ENCODE measurements around the gene SORCS2.

The SORCS2 gene

DNA sequence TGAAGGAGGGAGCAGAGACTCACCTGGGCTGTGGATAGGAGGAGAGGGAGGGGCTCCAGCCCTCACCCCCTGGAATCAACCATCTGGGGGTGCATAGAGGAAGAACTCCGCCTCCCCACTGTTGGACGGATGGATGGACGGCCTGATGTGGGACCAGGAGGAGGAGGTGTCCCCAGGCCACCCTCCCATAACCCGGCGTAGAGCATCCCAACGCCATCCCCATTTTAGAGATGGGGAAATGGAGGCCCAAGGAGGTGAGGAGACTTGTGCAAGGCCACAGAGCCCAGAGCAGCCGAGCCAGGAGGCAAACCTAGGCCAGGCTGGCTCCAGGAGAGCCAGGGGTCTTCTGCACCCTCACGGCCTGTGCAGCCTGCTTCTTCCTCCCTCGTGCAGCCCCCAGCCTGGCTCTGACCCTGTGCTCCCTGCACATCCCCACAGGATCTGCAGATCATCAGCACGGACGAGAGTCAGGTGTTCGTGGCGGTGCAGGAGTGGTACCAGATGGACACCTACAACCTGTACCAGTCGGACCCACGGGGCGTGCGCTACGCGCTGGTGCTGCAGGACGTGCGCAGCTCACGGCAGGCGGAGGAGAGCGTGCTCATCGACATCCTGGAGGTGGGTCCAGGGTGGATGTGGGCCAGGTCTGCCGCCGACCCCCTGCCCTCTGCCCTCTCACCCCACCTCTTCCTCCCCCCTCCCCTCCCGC lies 483.4 kb downstream of the SORCS2 start:
- no peak for DNase-seq (ENCODE audit: low read depth in 1 of 2, low spot score in 1 of 2)

- DNase-seq (ENCODE audit: low read depth in 1 of 2, low spot score in 1 of 2) = no peak
Measured at GRCh38 chr4:7676398-7676922, 484.1 kb downstream of the SORCS2 start.

DNA sequence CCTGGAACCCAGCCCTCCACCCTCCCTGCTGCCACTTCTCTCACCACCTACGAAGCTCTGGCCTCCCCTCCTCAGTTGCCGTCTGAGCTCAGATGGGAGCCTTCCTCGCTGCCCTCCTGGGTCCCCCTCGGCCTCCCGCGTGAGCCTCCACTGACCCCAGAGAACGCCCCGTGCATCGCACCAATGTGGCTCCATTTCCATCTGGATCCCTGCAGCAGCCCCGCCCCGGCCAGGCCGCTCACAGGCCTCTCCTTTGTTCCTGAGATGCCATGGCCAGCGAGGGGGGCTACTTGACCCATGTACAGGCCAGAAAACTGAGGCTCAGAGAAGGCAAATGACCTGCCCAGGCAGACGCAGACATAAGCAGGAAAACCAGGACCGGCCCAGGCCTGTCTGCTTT lies 484.7 kb downstream of the SORCS2 start:
- no peak for DNase-seq (ENCODE audit: low read depth in 1 of 2, low spot score in 1 of 2)

DNA sequence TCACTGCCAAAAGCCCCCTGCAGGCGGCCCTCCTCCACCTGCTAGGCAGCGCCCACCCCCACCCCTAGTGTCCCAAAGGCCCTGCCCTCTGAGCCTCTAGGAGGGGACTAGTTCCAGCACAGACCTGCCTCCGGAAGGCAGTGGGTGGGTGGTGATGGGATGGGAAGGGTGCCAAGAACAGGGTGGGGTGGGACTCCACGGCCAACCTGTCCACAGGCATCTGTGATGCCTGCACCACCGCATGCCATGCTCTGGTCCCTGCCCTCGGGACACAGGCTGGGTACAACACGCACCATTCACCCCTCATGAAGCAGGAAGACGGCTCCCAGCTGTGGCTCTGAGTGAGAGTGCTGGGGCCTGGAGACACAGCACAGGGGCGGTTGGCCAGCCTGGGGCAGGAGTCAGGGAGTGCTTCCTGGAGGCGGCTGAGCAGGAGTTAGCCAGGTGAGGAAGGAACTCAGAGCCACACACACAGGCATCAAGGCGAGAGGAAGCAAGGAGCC lies 485.5 kb downstream of the SORCS2 start:
- DNase-seq (ENCODE audit: low read depth in 1 of 2, low spot score in 1 of 2) = no peak

- DNase-seq (ENCODE audit: low read depth in 1 of 2, low spot score in 1 of 2) = no peak
Measured at GRCh38 chr4:7678318-7678852, 486.0 kb downstream of the SORCS2 start.

DNA sequence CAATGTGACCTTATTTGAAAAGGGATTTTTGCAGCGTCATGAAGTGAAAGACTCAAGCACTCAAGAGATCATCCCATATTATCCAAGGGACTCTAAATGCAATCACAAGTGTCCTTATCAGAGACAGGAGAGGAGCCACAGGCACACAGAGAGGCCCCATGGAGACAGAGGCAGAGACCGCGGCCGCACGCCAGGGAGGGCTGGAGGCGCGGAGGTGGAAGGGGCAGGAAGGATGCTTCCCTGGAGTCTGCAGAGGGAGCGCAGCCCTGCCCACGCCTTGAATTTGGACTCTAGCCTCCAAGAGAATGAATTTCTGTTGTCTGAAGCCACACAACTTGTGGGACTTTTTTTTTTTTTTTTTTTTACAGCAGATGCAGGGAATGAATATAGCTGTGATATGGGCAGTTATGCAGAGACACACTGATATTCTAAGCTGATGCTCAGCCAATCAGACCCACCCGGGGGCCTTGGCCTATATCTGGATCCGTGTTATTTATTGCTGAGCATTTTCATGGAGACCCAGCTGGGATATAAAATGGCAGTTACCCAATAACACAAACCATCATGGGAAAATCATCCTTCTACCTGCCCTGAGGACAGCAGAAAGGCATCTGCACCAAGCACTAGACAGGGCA lies 487.2 kb downstream of the SORCS2 start:
- no peak for DNase-seq (ENCODE audit: low read depth in 1 of 2, low spot score in 1 of 2)

GRCh38 chr4:7680106-7680505 lies 487.8 kb downstream of the SORCS2 start:
- DNase-seq (ENCODE audit: low read depth in 1 of 2, low spot score in 1 of 2) = no peak

GRCh38 chr4:7680731-7681130 lies 488.4 kb downstream of the SORCS2 start:
- DNase-seq (ENCODE audit: low read depth in 1 of 2, low spot score in 1 of 2) = no peak

GRCh38 chr4:7683126-7683703 lies 490.9 kb downstream of the SORCS2 start:
- no peak for DNase-seq (ENCODE audit: low read depth in 1 of 2, low spot score in 1 of 2)

DNA sequence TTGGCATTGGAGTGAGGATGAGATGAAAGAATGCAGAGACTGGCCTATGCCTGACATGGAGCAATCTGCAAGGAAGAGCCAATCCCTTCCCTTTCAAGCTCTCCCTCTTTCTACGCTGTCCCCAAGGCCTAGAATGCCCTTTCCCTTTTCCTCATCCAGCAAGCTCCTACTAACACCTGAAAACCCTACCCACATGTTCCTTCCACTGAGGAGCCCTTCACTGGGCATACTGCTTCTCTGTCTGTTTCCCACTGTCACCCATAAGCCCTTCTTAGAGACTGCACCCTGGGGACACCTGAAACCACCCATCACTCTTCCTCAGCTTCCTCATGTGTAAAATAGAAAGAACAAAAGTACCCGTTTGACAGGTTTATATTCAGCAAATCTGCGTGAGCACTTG lies 492.0 kb downstream of the SORCS2 start:
- no peak for DNase-seq (ENCODE audit: low read depth in 1 of 2, low spot score in 1 of 2)

DNA sequence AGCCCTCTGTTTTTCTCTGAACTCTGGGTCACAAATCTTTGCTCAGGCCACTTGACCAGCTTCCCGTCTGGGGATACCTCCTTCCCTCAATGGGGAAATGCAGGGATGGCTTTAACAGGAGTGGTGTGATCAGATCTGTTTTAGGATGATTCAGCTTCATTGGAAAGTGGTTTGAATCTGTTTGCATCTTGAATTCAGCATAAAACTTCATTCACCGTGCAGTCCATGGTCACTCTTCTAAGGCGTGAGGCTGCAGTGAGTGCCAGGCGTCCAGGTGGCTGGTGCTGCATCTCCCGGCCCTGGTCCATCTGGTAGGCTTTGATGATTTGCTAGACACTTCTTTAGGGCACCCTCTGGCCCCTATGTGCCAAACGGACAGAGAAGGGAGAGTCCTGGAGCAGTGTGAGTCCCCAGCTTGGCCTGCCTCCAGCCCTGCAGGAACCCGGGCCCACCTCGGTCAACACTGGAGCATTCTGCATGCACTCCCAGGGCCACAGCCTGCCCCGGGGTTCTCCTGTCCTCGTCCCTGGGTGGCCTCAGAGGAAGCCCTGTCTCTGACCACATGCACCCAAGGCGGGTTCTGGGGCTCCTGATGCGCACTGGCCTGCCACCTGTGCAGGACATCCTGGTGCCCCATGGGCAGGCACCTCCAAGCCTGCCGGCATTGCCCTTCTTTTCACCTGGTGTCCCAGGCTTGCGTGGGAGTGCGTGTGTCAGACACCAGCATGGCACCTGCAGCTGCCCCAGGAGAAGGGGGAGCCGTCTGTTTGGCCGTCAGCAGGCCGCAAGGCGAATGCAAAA lies 493.9 kb downstream of the SORCS2 start:
- DNase-seq (ENCODE audit: low read depth in 1 of 2, low spot score in 1 of 2) = no peak

DNA sequence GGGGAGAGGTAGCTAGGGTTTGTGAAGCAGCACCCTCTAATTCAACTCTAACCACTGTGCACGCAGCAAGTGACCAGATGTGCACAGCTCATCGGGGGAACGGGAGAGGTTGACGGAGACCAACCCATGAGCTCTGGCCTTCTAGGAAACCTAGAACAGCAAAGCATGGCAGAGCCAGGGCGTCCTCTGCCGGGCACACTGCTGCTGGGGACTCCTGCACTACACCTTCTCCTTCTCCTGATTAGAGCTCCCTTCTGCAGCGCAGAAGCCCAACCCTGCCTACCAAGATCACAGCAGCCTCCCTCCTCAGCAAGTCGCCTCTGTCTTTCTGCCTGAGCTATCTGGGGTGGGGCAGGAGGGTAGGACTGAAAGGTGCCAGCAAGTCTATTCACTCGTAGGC lies 494.7 kb downstream of the SORCS2 start:
- no peak for DNase-seq (ENCODE audit: low read depth in 1 of 2, low spot score in 1 of 2)

DNA sequence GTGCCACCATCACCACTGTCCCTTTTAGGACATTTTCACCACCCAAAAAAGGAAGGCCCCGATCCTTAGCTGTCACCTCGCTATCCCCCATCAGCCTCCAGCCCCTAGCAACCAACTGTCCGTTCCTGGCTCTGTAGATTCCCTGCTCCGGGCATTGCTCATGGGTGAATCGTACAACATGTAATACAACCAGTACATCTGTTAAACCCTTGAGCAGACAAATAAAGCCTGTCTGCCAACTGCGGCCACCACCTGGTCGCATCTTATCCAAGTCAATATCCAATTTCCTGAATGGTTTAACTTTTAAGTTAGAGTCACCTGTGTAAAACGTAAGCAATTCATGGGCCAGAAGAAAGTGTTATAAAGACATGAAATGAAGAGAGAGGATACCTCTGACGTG lies 495.5 kb downstream of the SORCS2 start:
- DNase-seq (ENCODE audit: low read depth in 1 of 2, low spot score in 1 of 2) = no peak

DNA sequence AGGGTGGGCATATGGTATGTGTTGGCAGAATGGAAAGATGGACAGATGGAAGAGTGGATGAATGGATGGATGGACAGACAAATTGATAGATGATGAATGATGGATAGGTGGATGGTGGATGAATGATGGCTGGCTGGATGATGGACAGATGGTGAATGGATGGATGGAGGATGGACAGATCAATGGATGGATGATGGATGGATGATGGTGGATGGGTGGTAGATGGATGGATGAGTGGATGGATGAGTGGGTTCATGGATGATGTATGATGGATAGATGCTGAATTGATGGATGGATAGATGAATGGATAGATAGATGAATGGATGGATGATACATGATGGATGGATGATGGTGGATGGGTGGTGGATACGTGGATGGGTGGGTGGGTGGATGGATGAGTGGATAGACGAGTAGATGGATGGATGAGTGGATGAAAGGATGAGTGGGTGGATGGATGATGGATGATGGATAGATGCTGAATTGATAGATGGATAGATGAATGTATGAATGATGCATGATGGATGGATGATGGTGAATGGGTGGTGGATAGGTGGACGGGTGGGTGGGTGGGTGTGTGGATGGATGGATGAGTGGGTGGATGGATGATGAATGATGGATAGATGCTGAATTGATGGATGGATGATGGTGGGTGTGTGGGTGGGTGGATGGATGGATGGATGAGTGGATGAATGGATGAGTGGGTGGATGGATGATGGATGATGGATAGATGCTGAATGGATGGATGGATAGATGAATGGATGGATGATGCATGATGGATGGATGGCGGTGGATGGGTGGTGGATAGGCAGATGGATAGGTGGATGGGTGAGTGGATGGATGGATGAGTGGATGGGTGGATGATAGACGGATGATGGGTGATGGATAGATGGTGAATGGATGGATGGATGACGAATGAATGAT lies 497.7 kb downstream of the SORCS2 start:
- DNase-seq (ENCODE audit: low read depth in 1 of 2, low spot score in 1 of 2) = no peak

DNA sequence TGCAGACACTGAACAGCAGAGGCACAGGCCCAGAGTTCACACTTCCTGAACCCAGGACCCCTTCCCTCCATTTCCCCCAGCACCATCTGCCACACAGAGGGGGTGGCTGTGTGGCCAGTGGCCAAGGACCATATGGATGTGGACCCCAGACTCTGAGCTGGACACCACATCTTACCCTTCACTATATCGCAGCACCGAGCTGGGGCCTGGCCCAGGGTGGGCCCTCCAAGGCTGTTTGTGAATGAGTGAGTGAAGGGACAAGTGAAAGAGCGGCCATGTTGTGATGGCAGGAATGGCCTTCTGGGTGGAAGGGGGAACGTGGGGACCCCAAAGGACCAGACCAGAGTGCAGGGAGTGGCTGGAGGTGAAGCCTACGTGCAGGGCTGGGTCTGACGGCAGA lies 498.7 kb downstream of the SORCS2 start:
- no peak for DNase-seq (ENCODE audit: low read depth in 1 of 2, low spot score in 1 of 2)

GRCh38 chr4:7691982-7692381 lies 499.6 kb downstream of the SORCS2 start:
- no peak for DNase-seq (ENCODE audit: low read depth in 1 of 2, low spot score in 1 of 2)

- DNase-seq (ENCODE audit: low read depth in 1 of 2, low spot score in 1 of 2) = no peak
Measured at GRCh38 chr4:7692451-7693236, 500.3 kb downstream of the SORCS2 start.

DNA sequence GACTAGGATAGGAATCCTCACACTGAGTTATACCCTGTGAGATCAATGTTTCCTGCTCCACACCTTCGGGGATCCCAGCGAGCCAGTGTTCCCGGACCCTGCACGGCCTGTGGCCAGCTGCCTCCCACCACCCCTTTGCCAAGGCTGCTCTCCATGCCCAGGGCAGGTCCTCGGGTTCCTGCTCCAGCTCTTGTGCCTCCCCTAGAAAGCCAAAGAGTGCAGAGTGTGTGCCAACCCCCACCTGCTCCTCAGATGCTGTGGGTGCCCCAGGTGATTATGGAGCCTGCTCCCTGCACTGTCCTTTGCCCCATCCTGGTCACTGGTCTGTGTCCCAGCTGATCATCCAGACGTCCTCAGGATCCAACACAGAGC lies 500.9 kb downstream of the SORCS2 start:
- no peak for DNase-seq (ENCODE audit: low read depth in 1 of 2, low spot score in 1 of 2)

- no peak for DNase-seq (ENCODE audit: low read depth in 1 of 2, low spot score in 1 of 2)
Measured at GRCh38 chr4:7693711-7694110, 501.4 kb downstream of the SORCS2 start.
